ENCODE results near the gene RIMKLA. TPM values are rescaled to one million over a fixed set of nuclear protein-coding genes. Genes with fewer than 3 reads are reported as not detected.
A peak's percentile ranks its signal among the peaks of the same experiment; 100 is the strongest.

RIMKLA gene
- total and polyA plus RNA-seq, 2 experiments from 2014 or later = 8.1 to 21.8 TPM

GRCh38 chr1:42417166-42417565 lies 36.6 kb downstream of the RIMKLA start:
- peaks cover 34% of the 10 kb centered on the region for H3K4me1 ChIP-seq (ENCODE audit: low read depth)
- no peaks in the 10 kb centered on the region for H3K9me3 ChIP-seq (ENCODE audit: low read depth)
- no peaks in the 10 kb centered on the region for H3K27me3 ChIP-seq
- DNase-seq (ENCODE audit: low read depth in 1 of 2, low spot score in 1 of 2) = no peak
- TF ChIP-seq CTCF (IDR thresholded peaks at IDR 0.05; ENCODE audit: low read depth, low read length) = no peak
- no peaks in the 10 kb centered on the region for H3K36me3 ChIP-seq
- no peak overlapping the region for H3K4me3 ChIP-seq
- no peak overlapping the region for H3K27ac ChIP-seq

DNA sequence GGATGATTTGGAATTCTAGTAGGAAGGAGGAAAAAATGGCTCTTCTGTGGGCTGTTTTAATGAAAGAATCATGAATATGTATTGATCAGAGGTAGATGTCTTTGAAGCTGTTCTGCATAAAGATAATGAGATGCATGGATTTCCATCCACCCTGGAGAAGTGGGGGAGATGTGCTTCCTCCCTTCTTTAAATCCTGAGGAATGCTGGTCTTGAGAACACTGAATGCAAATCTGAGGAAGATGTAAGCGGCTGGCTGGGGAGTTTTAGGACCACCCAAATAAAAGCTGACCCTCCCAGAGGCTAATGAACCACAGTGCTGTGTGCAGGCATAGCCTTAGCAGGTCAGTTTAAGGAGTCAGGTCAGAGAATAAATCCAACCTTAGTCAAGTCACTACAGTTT lies 37.9 kb downstream of the RIMKLA start:
- no peak overlapping the region for H3K27ac ChIP-seq
- H3K36me3 ChIP-seq = no peaks in the 10 kb centered on the region
- no peaks in the 10 kb centered on the region for H3K9me3 ChIP-seq (ENCODE audit: low read depth)
- DNase-seq (ENCODE audit: low read depth in 1 of 2, low spot score in 1 of 2) = no peak
- H3K27me3 ChIP-seq = no peaks in the 10 kb centered on the region
- no peak overlapping the region for H3K4me3 ChIP-seq
- peaks cover 48% of the 10 kb centered on the region for H3K4me1 ChIP-seq (ENCODE audit: low read depth)
- no peak for TF ChIP-seq CTCF (IDR thresholded peaks at IDR 0.05; ENCODE audit: low read depth, low read length)

DNA sequence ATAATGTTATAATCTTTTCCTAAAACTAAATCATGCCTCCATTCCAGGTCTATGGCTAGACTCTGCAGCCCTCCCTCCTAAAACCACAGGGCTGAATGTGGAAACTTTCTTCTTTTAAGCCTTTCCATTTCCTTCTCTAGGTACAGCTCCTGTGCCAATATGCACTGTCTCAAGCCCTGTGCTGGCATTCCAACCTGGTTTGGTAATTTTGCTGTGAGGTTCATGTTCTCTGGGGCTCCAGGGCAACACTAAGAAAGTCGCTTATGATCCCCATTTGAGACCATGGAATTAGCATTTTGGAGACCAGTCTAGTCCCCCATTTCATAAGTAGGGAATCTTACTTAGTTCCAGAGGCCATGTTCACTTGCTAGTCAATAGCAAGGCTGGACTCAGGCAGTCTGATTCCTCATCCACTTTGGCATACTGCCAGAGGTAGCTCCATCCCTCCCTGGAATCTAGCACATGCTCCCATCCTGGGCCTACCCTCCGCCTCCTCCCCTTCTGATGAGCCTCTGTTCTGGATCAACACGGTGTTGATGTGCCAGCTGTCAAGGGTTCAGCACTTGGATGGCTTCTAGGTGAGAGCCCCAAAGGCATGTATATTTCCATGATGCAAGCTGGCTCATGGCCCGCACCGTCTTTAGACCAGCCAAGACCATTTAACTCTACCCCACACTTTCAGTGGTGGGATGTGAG lies 38.7 kb downstream of the RIMKLA start:
- Histone ChIP-seq H3K4me3 (no peak overlapping the region), H3K4me1 (ENCODE audit: low read depth) (peaks cover 54% of the 10 kb centered on the region), H3K9me3 (ENCODE audit: low read depth) (no peaks in the 10 kb centered on the region), H3K36me3 (no peaks in the 10 kb centered on the region), H3K27ac (peak overlapping the region; percentile 75), H3K27me3 (no peaks in the 10 kb centered on the region)
- DNase-seq (ENCODE audit: low read depth in 1 of 2, low spot score in 1 of 2) = peak; percentile 56 to 89
- TF ChIP-seq CTCF (IDR thresholded peaks at IDR 0.05; ENCODE audit: low read depth, low read length) = no peak

GRCh38 chr1:42420121-42420520 lies 39.5 kb downstream of the RIMKLA start:
- Histone ChIP-seq H3K27me3 (no peaks in the 10 kb centered on the region), H3K27ac (peak overlapping the region; percentile 75), H3K4me1 (ENCODE audit: low read depth) (peaks cover 54% of the 10 kb centered on the region), H3K4me3 (no peak overlapping the region), H3K36me3 (no peaks in the 10 kb centered on the region), H3K9me3 (ENCODE audit: low read depth) (no peaks in the 10 kb centered on the region)
- TF ChIP-seq CTCF (IDR thresholded peaks at IDR 0.05; ENCODE audit: low read depth, low read length) = no peak
- no peak for DNase-seq (ENCODE audit: low read depth in 1 of 2, low spot score in 1 of 2)

GRCh38 chr1:42420911-42421585 lies 40.5 kb downstream of the RIMKLA start:
- no peak for TF ChIP-seq CTCF (IDR thresholded peaks at IDR 0.05; ENCODE audit: low read depth, low read length)
- no peaks in the 10 kb centered on the region for H3K27me3 ChIP-seq
- no peaks in the 10 kb centered on the region for H3K9me3 ChIP-seq (ENCODE audit: low read depth)
- peak overlapping the region; percentile 75 for H3K27ac ChIP-seq
- H3K4me1 ChIP-seq (ENCODE audit: low read depth) = peaks cover 54% of the 10 kb centered on the region
- H3K36me3 ChIP-seq = no peaks in the 10 kb centered on the region
- H3K4me3 ChIP-seq = no peak overlapping the region
- peak; percentile 82 to 97 for DNase-seq (ENCODE audit: low read depth in 1 of 2, low spot score in 1 of 2)

All from cardiac muscle cell (in vitro differentiated cells and primary cell).